ENCODE results near the gene SLC48A1. TPM values are rescaled to one million over a fixed set of nuclear protein-coding genes. Genes with fewer than 3 reads are reported as not detected.

Gene SLC48A1
- total and polyA plus RNA-seq, 4 donors = 16.8 to 31.3 (median 20.7) TPM

GRCh38 chr12:47733142-47733541, 39.9 kb upstream of the SLC48A1 start:
- no peak for TF ChIP-seq CTCF (IDR thresholded peaks at IDR 0.05; ENCODE audit: control extremely low read depth, extremely low read depth)
- peaks cover 9 to 48% (median 28%) of the 10 kb centered on the region in 5 donors for H3K4me1 ChIP-seq (ENCODE audit: control insufficient read depth in 5 of 5, insufficient read depth in 5 of 5, low read length in 5 of 5)
- 89 to 94% methylated on average over 4 of the region's 4 CpGs for WGBS, 2 donors

GRCh38 chr12:47734725-47735480, 38.1 kb upstream of the SLC48A1 start:
- peaks cover 9 to 42% (median 31%) of the 10 kb centered on the region in 5 donors for H3K4me1 ChIP-seq (ENCODE audit: control insufficient read depth in 5 of 5, insufficient read depth in 5 of 5, low read length in 5 of 5)
- ATAC-seq (ENCODE audit: insufficient read depth, low FRiP score) = no peak
- peak; percentile 79 to 87 (median 83) for DNase-seq
- H3K27me3 ChIP-seq (ENCODE audit: control insufficient read depth in 3 of 3, insufficient read depth in 3 of 3, low read length in 2 of 3) = no peaks in the 10 kb centered on the region
- no peaks in the 10 kb centered on the region for H3K9me3 ChIP-seq (ENCODE audit: control insufficient read depth in 4 of 4, insufficient read depth in 3 of 4, low read length in 3 of 4)
- no peak overlapping the region for H3K4me3 ChIP-seq
- H3K9ac ChIP-seq (ENCODE audit: insufficient read depth in 1 of 2, low read length in 2 of 2) = no peak overlapping the region
- no peak for TF ChIP-seq CTCF (IDR thresholded peaks at IDR 0.05; ENCODE audit: control extremely low read depth, extremely low read depth)
- H3K36me3 ChIP-seq (ENCODE audit: control insufficient read depth in 4 of 4, insufficient read depth in 4 of 4, low read length in 4 of 4) = no peaks in the 10 kb centered on the region
- 73 to 81% methylated on average over 12 of the region's 12 CpGs for WGBS, 2 donors
- peak overlapping the region in 1 of 2 donors; percentile 33 for H3K27ac ChIP-seq (ENCODE audit: low read depth in 1 of 2, low read length in 1 of 2)

More at GRCh38 chr12:47733142-47733541, 39.9 kb upstream of the SLC48A1 start:
- Histone ChIP-seq H3K9ac (ENCODE audit: insufficient read depth in 1 of 2, low read length in 2 of 2) (no peak overlapping the region), H3K27ac (ENCODE audit: low read depth in 1 of 2, low read length in 1 of 2) (no peak overlapping the region), H3K4me3 (no peak overlapping the region), H3K9me3 (ENCODE audit: control insufficient read depth in 4 of 4, insufficient read depth in 3 of 4, low read length in 3 of 4) (no peaks in the 10 kb centered on the region), H3K36me3 (ENCODE audit: control insufficient read depth in 4 of 4, insufficient read depth in 4 of 4, low read length in 4 of 4) (no peaks in the 10 kb centered on the region), H3K27me3 (ENCODE audit: control insufficient read depth in 3 of 3, insufficient read depth in 3 of 3, low read length in 2 of 3) (no peaks in the 10 kb centered on the region)
- no peak for ATAC-seq (ENCODE audit: insufficient read depth, low FRiP score)
- DNase-seq = no peak

- ATAC-seq (ENCODE audit: insufficient read depth, low FRiP score) (no peak), DNase-seq (no peak)
- no peaks in the 10 kb centered on the region for H3K9me3 ChIP-seq (ENCODE audit: control insufficient read depth in 4 of 4, insufficient read depth in 3 of 4, low read length in 3 of 4)
- WGBS, 2 donors = 93% methylated on average over 11 of the region's 11 CpGs
- no peak overlapping the region for H3K4me3 ChIP-seq
- peak overlapping the region in 1 of 2 donors; percentile 72 for H3K27ac ChIP-seq (ENCODE audit: low read depth in 1 of 2, low read length in 1 of 2)
- H3K27me3 ChIP-seq (ENCODE audit: control insufficient read depth in 3 of 3, insufficient read depth in 3 of 3, low read length in 2 of 3) = no peaks in the 10 kb centered on the region
- no peak for TF ChIP-seq CTCF (IDR thresholded peaks at IDR 0.05; ENCODE audit: control extremely low read depth, extremely low read depth)
- H3K36me3 ChIP-seq (ENCODE audit: control insufficient read depth in 4 of 4, insufficient read depth in 4 of 4, low read length in 4 of 4) = no peaks in the 10 kb centered on the region
- H3K9ac ChIP-seq (ENCODE audit: insufficient read depth in 1 of 2, low read length in 2 of 2) = no peak overlapping the region
- peaks cover 9 to 40% (median 31%) of the 10 kb centered on the region in 5 donors for H3K4me1 ChIP-seq (ENCODE audit: control insufficient read depth in 5 of 5, insufficient read depth in 5 of 5, low read length in 5 of 5)
Observed at GRCh38 chr12:47735649-47736048, 37.4 kb upstream of the SLC48A1 start.
